Chondrocyte (in vitro differentiated cells): Measurements from ENCODE around the gene PDLIM1. TPM values are rescaled to one million over a fixed set of nuclear protein-coding genes. Genes with fewer than 3 reads are reported as not detected.

Source experiments
- DNase-seq: peaks from one replicate; pipeline ENCODE4 v3.0.0; 2021; ENCODE audit warnings: mixed read lengths, low spot score
- H3K27ac Mint-ChIP-seq: one replicate; pipeline ENCODE4 v1.8.0; 2021; ENCODE audit warnings: mild to moderate bottlenecking, moderate library complexity, mixed read lengths; ENCODE audit not compliant: unreplicated experiment
- H3K27me3 Mint-ChIP-seq: 2 replicates; pipeline ENCODE4 v1.8.0; 2021; ENCODE audit warnings: low read depth, mixed read lengths
- H3K36me3 Mint-ChIP-seq: 2 replicates; pipeline ENCODE4 v1.8.0; 2021; ENCODE audit warnings: low read depth, mixed read lengths
- H3K4me1 Mint-ChIP-seq: 2 replicates; pipeline ENCODE4 v1.8.0; 2021; ENCODE audit warnings: low read depth, mild to moderate bottlenecking, mixed read lengths
- H3K4me3 Mint-ChIP-seq: one replicate; pipeline ENCODE4 v1.8.0; 2021; ENCODE audit warnings: mild to moderate bottlenecking, moderate library complexity, mixed read lengths; ENCODE audit not compliant: unreplicated experiment
- H3K9me3 Mint-ChIP-seq: 2 replicates; pipeline ENCODE4 v1.8.0; 2021; ENCODE audit warnings: low read depth, mixed read lengths
- total RNA-seq: library from RNA; stranded (reverse); gene quantifications from 3 replicates; pipeline ENCODE4 v1.2.1, GENCODE V29; 2021
- TF ChIP-seq, protein P1 (sequence below): fragments of 200-600 bp; sonication (generic); IDR thresholded peaks from 2 replicates; pipeline ENCODE4 v1.5.0; 2021; ENCODE audit warnings: antibody characterized with exemption, mild to moderate bottlenecking, moderate library complexity

PDLIM1 gene
- total RNA-seq, 1 donor from 2014 or later = 110 TPM

DNA sequence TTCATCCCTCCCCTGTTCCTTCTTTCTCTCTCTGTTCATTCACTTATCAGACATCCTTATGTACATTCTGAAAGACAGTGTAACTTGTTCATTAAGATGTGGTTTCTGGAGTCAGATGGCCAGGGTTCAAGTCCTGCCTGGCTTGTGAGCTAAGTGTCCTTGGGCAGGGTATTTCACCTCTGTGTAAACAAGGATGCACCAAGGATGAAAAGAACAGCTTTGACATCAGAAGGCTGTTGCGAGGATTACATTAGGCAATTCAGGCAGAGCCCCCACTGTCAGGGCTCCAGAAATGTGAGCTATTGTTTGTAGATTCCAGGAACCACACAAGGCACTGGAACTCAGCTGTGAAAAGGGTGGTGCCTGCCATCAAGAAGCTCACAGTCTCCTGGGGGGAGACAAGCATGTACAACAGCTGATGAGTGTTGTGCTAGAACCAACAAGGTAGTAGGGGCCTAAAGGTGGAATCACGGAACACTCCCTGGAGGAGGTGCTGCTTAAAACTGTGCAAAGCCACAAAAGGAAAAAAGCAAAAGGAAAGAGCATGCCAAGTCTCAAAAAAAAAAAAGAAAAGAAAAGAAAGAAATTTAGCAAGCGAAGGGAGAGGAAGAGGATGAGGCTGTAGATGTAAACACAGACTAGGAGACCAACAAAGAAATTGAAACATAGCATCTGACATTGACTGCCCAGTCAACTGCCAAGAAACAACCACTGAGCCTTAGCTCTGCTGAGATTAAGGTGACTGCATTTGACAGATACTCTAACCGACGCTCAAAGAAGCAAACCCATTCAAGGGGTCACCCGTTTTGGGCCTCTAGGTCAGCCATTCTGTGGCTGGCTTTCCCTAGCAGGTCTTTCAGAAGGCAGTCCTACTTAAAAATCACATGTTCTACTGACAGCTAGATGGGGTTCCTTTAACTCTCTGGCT lies 12.5 kb downstream of the PDLIM1 start:
- no peak for DNase-seq
- H3K4me1 Mint-ChIP-seq = peaks cover 73% of the 10 kb centered on the region
- H3K9me3 Mint-ChIP-seq = no peaks in the 10 kb centered on the region
- H3K27me3 Mint-ChIP-seq = no peaks in the 10 kb centered on the region
- H3K4me3 Mint-ChIP-seq = no peak overlapping the region
- TF ChIP-seq, protein P1, sequence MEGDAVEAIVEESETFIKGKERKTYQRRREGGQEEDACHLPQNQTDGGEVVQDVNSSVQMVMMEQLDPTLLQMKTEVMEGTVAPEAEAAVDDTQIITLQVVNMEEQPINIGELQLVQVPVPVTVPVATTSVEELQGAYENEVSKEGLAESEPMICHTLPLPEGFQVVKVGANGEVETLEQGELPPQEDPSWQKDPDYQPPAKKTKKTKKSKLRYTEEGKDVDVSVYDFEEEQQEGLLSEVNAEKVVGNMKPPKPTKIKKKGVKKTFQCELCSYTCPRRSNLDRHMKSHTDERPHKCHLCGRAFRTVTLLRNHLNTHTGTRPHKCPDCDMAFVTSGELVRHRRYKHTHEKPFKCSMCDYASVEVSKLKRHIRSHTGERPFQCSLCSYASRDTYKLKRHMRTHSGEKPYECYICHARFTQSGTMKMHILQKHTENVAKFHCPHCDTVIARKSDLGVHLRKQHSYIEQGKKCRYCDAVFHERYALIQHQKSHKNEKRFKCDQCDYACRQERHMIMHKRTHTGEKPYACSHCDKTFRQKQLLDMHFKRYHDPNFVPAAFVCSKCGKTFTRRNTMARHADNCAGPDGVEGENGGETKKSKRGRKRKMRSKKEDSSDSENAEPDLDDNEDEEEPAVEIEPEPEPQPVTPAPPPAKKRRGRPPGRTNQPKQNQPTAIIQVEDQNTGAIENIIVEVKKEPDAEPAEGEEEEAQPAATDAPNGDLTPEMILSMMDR = no peak
- H3K36me3 Mint-ChIP-seq = peaks cover 2% of the 10 kb centered on the region
- no peak overlapping the region for H3K27ac Mint-ChIP-seq

DNA sequence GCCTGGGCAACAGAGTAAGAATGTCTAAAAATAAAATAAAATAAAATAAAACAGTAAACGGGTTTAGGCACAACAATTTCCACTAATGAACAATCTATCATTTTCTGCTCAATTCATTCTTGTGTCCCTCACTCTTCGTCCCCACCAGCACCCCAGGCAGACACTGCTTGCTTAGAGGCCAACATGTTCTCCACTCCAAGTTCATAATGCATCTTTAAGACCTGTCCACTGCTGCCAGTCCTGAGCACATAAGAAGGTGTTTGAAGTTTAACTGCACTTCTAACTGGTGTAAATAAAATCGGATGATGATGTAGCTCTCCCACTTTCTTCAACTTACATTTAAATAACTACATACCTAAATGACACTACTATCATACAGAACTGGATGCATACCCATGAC lies 13.2 kb downstream of the PDLIM1 start:
- Mint-ChIP-seq H3K27ac (no peak overlapping the region), H3K27me3 (no peaks in the 10 kb centered on the region), H3K4me3 (no peak overlapping the region), H3K36me3 (peaks cover 2% of the 10 kb centered on the region), H3K9me3 (no peaks in the 10 kb centered on the region), H3K4me1 (peaks cover 80% of the 10 kb centered on the region)
- no peak for DNase-seq
- TF ChIP-seq, protein P1 = no peak

DNA sequence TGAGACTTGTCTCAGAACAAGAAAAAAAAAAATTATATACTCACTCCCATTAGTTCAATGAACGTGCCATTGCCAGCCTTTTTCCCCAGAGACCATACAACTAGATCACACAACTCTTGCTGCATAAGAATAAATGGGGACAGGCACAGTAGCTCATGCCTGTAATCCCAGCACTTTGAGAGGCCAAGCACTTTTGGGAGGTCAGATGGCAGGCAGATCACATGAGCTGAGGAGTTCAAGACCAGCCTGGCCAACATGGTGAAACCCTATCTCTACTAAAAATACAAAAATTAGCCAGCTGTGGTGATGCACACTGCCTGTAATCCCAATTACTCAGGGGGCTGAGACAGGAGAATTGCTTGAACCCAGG lies 13.6 kb downstream of the PDLIM1 start:
- Mint-ChIP-seq H3K4me3 (no peak overlapping the region), H3K27me3 (no peaks in the 10 kb centered on the region), H3K36me3 (peaks cover 2% of the 10 kb centered on the region), H3K27ac (no peak overlapping the region), H3K4me1 (peaks cover 77% of the 10 kb centered on the region), H3K9me3 (no peaks in the 10 kb centered on the region)
- no peak for DNase-seq
- TF ChIP-seq, protein P1 = no peak

DNA sequence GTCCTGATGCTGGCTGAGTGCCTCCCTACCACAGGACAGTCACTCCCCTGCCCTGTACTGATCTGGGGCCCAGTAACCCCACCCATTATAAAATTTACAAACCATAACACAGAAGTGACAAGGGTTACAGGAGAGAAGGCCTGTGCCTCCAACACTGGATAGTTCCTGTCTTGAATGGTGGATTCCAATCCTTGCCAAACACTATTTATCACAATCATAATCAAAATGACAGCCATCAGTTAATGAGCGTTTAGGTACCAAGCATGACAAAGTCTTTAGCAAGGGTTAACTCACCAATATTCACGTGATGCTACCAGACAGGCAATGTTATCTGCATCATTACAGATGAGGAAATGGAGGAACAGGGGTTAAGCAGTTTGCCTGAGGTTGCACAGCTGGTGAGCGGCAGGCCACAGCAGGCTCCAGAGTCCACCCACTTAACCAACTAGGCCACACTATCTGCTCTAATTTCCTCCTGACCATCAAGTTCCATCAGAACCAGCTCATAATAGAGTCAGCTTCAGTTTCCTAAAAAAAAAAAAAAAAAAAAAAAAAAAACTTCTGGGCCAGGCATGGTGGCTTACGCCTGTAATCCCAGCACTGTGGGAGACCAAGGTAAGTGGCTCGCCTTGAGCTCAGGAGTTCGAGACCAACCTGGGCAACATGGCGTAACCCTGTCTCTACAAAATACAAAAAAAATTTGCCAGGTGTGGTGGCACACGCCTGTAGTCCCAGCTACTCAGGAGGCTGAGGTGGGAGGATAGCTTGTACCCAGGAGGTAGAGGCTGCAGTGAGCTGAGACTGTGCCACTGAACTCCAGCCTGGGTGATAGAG lies 14.2 kb downstream of the PDLIM1 start:
- Mint-ChIP-seq H3K27ac (peak overlapping the region; percentile 29), H3K36me3 (peaks cover 2% of the 10 kb centered on the region), H3K4me3 (no peak overlapping the region), H3K4me1 (peaks cover 71% of the 10 kb centered on the region), H3K9me3 (no peaks in the 10 kb centered on the region), H3K27me3 (no peaks in the 10 kb centered on the region)
- DNase-seq = no peak
- TF ChIP-seq, protein P1 = no peak

DNA sequence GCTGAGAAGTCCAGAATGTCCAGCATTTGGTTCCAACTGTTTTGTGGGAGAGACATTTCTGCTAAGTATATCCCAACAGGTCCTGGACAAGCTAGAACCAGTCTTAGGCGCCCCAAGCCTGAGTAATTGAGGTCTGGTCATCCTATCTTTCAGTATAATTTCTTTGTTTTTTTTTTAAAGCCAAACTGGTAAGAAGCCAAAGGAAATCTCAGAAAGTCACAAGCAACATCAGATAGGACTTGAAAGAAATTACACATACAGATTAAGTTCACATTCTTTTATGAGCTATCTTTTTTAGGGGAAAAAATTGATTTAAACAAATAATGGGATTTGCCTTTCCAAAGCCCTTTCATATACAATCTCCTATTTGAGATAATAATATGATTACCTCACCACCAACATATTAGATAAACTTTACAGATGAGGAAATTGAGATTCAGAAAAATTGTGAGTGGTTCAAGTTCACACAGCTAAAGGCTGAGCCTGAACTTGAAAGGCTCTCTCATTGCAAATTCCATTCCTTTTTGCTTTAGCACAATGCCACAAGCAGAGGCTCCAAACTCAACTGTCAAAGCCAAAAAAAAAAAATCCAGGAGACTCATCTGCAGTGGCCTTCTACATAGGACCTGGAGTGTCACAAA lies 15.0 kb downstream of the PDLIM1 start:
- peaks cover 2% of the 10 kb centered on the region for H3K36me3 Mint-ChIP-seq
- H3K27me3 Mint-ChIP-seq = no peaks in the 10 kb centered on the region
- TF ChIP-seq, protein P1 = no peak
- peaks cover 66% of the 10 kb centered on the region for H3K4me1 Mint-ChIP-seq
- no peak overlapping the region for H3K4me3 Mint-ChIP-seq
- DNase-seq = no peak
- peak overlapping the region; percentile 63 for H3K27ac Mint-ChIP-seq
- H3K9me3 Mint-ChIP-seq = no peaks in the 10 kb centered on the region
